Peyer's patch (tissue), 4 donors: ENCODE data around the gene KCNF1. TPM values are rescaled to one million over a fixed set of nuclear protein-coding genes. Genes with fewer than 3 reads are reported as not detected.

Experiments
- DNase-seq, 3 donors: peaks; one replicate each; pipeline ENCODE4 v3.0.0-alpha.2; 2017 to 2019
- H3K27ac ChIP-seq, 4 donors: fragments of 200-600 bp; sonication (generic); one replicate each; pipeline ENCODE4 v1.5.1; 2016 to 2019
- H3K27me3 ChIP-seq, 2 donors: fragments of 200-600 bp; sonication (generic); one replicate each; pipeline ENCODE4 v1.5.1; 2019
- H3K36me3 ChIP-seq, 3 donors: fragments of 200-600 bp; sonication (generic); one replicate each; pipeline ENCODE4 v1.5.1; 2016 to 2019
- H3K4me1 ChIP-seq, 4 donors: fragments of 200-600 bp; sonication (generic); one replicate each; pipeline ENCODE4 v1.5.1; 2016 to 2019
- H3K4me3 ChIP-seq, 4 donors: fragments of 200-600 bp; sonication (generic); 1 replicate in 3 of 4; 2 replicates in 1 of 4; pipeline ENCODE4 v1.5.1; 2016 to 2019; ENCODE audit warnings: mild to moderate bottlenecking in 1 of 4
- H3K9me3 ChIP-seq, 4 donors: fragments of 200-600 bp; sonication (generic); one replicate each; pipeline ENCODE4 v1.5.1; 2016 to 2019; ENCODE audit warnings: mild to moderate bottlenecking in 1 of 4
- CTCF ChIP-seq, 6 experiments: fragments of 450-650 bp in 4 of 6; fragments of 200-600 bp in 2 of 6; sonication (generic) in 1 of 6; IDR thresholded peaks; one replicate each; pipeline ENCODE4 v1.5.1; 2017 to 2019; ENCODE audit warnings: antibody characterized with exemption in 6 of 6, mild to moderate bottlenecking in 3 of 6, moderate library complexity in 1 of 6
- POLR2A ChIP-seq, 2 donors: fragments of 450-650 bp; IDR thresholded peaks; one replicate each; pipeline ENCODE4 v1.5.1; 2017; ENCODE audit warnings: antibody characterized with exemption in 2 of 2, mild to moderate bottlenecking in 2 of 2, moderate library complexity in 2 of 2
- total RNA-seq, 4 donors: library from RNA; depleted of rRNA; stranded (reverse); fragments of >200 nt; gene quantifications; one replicate each; pipeline ENCODE4 v1.1.0, GENCODE V29; 2016

Gene KCNF1
- total RNA-seq, 4 donors from 2014 or later, result 6.6 TPM; not detected in 3

GRCh38 chr2:10915731-10916276 lies 4.1 kb downstream of the KCNF1 start:
- H3K27me3 ChIP-seq, result peaks cover 0 to 4% of the 10 kb centered on the region in 2 donors
- TF ChIP-seq CTCF (IDR thresholded peaks at IDR 0.05) (no peak), POLR2A (IDR thresholded peaks at IDR 0.05) (no peak)
- peak in 1 of 3 donors; percentile 37 for DNase-seq

GRCh38 chr2:10916953-10917352 lies 5.2 kb downstream of the KCNF1 start:
- Histone ChIP-seq H3K4me1 (peaks cover 0 to 9% (median 0%) of the 10 kb centered on the region in 4 donors), H3K9me3 (no peaks in the 10 kb centered on the region), H3K4me3 (no peak overlapping the region), H3K27ac (no peak overlapping the region), H3K27me3 (peaks cover 0 to under 1% of the 10 kb centered on the region in 2 donors), H3K36me3 (no peaks in the 10 kb centered on the region)
- no peak for DNase-seq
- TF ChIP-seq POLR2A (IDR thresholded peaks at IDR 0.05) (no peak), CTCF (IDR thresholded peaks at IDR 0.05) (no peak)

More at GRCh38 chr2:10915731-10916276, 4.1 kb downstream of the KCNF1 start:
- H3K9me3 ChIP-seq, result no peaks in the 10 kb centered on the region
- no peak overlapping the region for H3K27ac ChIP-seq
- no peaks in the 10 kb centered on the region for H3K36me3 ChIP-seq
- H3K4me3 ChIP-seq, result no peak overlapping the region
- peaks cover 0 to 9% (median 0%) of the 10 kb centered on the region in 4 donors for H3K4me1 ChIP-seq

- TF ChIP-seq POLR2A (IDR thresholded peaks at IDR 0.05), result no peak
- no peak for TF ChIP-seq CTCF (IDR thresholded peaks at IDR 0.05)
- H3K27me3 ChIP-seq, result no peaks in the 10 kb centered on the region
These were observed 6.2 kb downstream of the KCNF1 start for GRCh38 chr2:10917927-10918326.

GRCh38 chr2:10918661-10919409 lies 7.1 kb downstream of the KCNF1 start:
- no peaks in the 10 kb centered on the region for H3K36me3 ChIP-seq
- TF ChIP-seq CTCF (IDR thresholded peaks at IDR 0.05) (no peak), POLR2A (IDR thresholded peaks at IDR 0.05) (no peak)
- peaks cover 0 to 6% (median 0%) of the 10 kb centered on the region in 4 donors for H3K4me1 ChIP-seq
- no peaks in the 10 kb centered on the region for H3K9me3 ChIP-seq
- peak in 2 of 3 donors; percentile 44 to 55 for DNase-seq
- H3K27me3 ChIP-seq, result no peaks in the 10 kb centered on the region
- H3K27ac ChIP-seq, result no peak overlapping the region
- no peak overlapping the region for H3K4me3 ChIP-seq

More at GRCh38 chr2:10917927-10918326, 6.2 kb downstream of the KCNF1 start:
- Histone ChIP-seq H3K4me1 (peaks cover 0 to 9% (median 0%) of the 10 kb centered on the region in 4 donors), H3K9me3 (no peaks in the 10 kb centered on the region), H3K36me3 (no peaks in the 10 kb centered on the region), H3K27ac (no peak overlapping the region), H3K4me3 (no peak overlapping the region)
- no peak for DNase-seq

- Histone ChIP-seq H3K4me1 (peaks cover 0 to under 1% (median 0%) of the 10 kb centered on the region in 4 donors), H3K36me3 (no peaks in the 10 kb centered on the region), H3K9me3 (no peaks in the 10 kb centered on the region), H3K27ac (no peak overlapping the region), H3K4me3 (no peak overlapping the region), H3K27me3 (no peaks in the 10 kb centered on the region)
- DNase-seq, result peak in 1 of 3 donors; percentile 41
- TF ChIP-seq CTCF (IDR thresholded peaks at IDR 0.05) (no peak), POLR2A (IDR thresholded peaks at IDR 0.05) (no peak)
These were observed 7.7 kb downstream of the KCNF1 start for GRCh38 chr2:10919410-10919770.
